K562 (cell line): ENCODE results near the gene SLC6A9. TPM values are rescaled to one million over a fixed set of nuclear protein-coding genes. Genes with fewer than 3 reads are reported as not detected.

Experiments used
- CEBPB ChIP-seq: fragments of 450-650 bp; IDR thresholded peaks from 2 replicates; pipeline ENCODE4 v1.6.1; 2016; ENCODE audit warnings: missing genetic modification characterization, missing compliant biosample characterization
- DPF2 ChIP-seq: fragments of 450-650 bp; IDR thresholded peaks from 2 replicates; pipeline ENCODE4 v1.6.1; 2016
- EZH2 ChIP-seq: IDR thresholded peaks from 2 replicates; pipeline ENCODE4 v1.6.1; 2012; ENCODE audit warnings: low read depth, mild to moderate bottlenecking, inconsistent platforms, low read length, borderline replicate concordance
- GTF2B ChIP-seq: IDR thresholded peaks from 2 replicates; pipeline ENCODE4 v1.6.1; 2011; ENCODE audit not compliant: insufficient read length; ENCODE audit errors: extremely low read depth
- GTF2E2 ChIP-seq: fragments of 200-800 bp; sonication (Bioruptor generic); IDR thresholded peaks from 2 replicates; pipeline ENCODE4 v1.6.1; 2016; ENCODE audit warnings: missing genetic modification characterization, missing compliant biosample characterization
- HBP1 ChIP-seq: fragments of 450-650 bp; formaldehyde crosslinking; IDR thresholded peaks from 2 replicates; pipeline ENCODE4 v1.4.0; 2022; ENCODE audit warnings: missing genetic modification characterization
- HDAC1 ChIP-seq, 2 experiments: fragments of 450-650 bp; IDR thresholded peaks; 2 replicates each; pipeline ENCODE4 v1.6.1; 2016 to 2017; ENCODE audit warnings: inconsistent platforms in 1 of 2, mild to moderate bottlenecking in 1 of 2, moderate library complexity in 1 of 2
- HDGF ChIP-seq: fragments of 450-650 bp; IDR thresholded peaks from 2 replicates; pipeline ENCODE4 v1.6.1; 2016
- IRF1 ChIP-seq: sonication (generic); formaldehyde crosslinking; IDR thresholded peaks from 2 replicates; pipeline ENCODE4 v1.8.0; 2022; ENCODE audit warnings: missing genetic modification reagents, mild to moderate bottlenecking, borderline replicate concordance
- JUND ChIP-seq, 2 experiments: IDR thresholded peaks; 2 replicates in 1 of 2; 3 replicates in 1 of 2; pipeline ENCODE4 v1.6.1; 2011; ENCODE audit warnings: borderline replicate concordance in 2 of 2, low read depth in 2 of 2, low read length in 2 of 2, improper control_type of control experiment in 1 of 2, missing biosample characterization in 1 of 2, missing genetic modification characterization in 1 of 2, missing genetic modification reagents in 1 of 2
- KAT7 ChIP-seq: sonication (generic); formaldehyde crosslinking; IDR thresholded peaks from 2 replicates; pipeline ENCODE4 v1.8.0; 2022; ENCODE audit warnings: missing genetic modification reagents, mild to moderate bottlenecking, borderline replicate concordance
- MCM5 ChIP-seq: fragments of 450-650 bp; IDR thresholded peaks from 2 replicates; pipeline ENCODE4 v1.6.1; 2016; ENCODE audit warnings: low read depth
- PPARD ChIP-seq: fragments of 250-450 bp; sonication (Bioruptor Pico); IDR thresholded peaks from 2 replicates; pipeline ENCODE4 v1.8.0; 2022; ENCODE audit warnings: inconsistent platforms, mild to moderate bottlenecking, moderate library complexity
- SMAD4 ChIP-seq: fragments of 250-450 bp; sonication (Bioruptor Pico); conservative IDR thresholded peaks from 2 replicates; pipeline ENCODE4 v1.8.0; 2021; ENCODE audit warnings: inconsistent platforms, mild to moderate bottlenecking, moderate library complexity
- SMARCA5 ChIP-seq: fragments of 450-650 bp; IDR thresholded peaks from 2 replicates; pipeline ENCODE4 v1.6.1; 2016
- SREBF1 ChIP-seq: fragments of 150-350 bp; IDR thresholded peaks from 2 replicates; pipeline ENCODE4 v1.6.1; 2014; ENCODE audit warnings: antibody characterized with exemption, low read depth, low read length, borderline replicate concordance
- TARDBP ChIP-seq: fragments of 450-650 bp; IDR thresholded peaks from 2 replicates; pipeline ENCODE4 v1.6.1; 2016
- TFAP4 ChIP-seq: sonication (generic); formaldehyde crosslinking; IDR thresholded peaks from 2 replicates; pipeline ENCODE4 v1.8.0; 2022; ENCODE audit warnings: missing genetic modification reagents, mild to moderate bottlenecking, moderate library complexity, borderline replicate concordance
- TRIM24 ChIP-seq, 2 experiments: fragments of 450-650 bp; IDR thresholded peaks; 2 replicates each; pipeline ENCODE4 v1.6.1; 2016
- TRIM28 ChIP-seq: fragments of 450-650 bp; IDR thresholded peaks from 2 replicates; pipeline ENCODE4 v1.6.1; 2017
- ZNF764 ChIP-seq: fragments of 250-450 bp; sonication (Bioruptor Pico); IDR thresholded peaks from 2 replicates; pipeline ENCODE4 v1.4.0; 2020; ENCODE audit warnings: low read depth, mild to moderate bottlenecking, moderate library complexity
- polyA plus RNA-seq, 8 experiments: library from polyadenylated mRNA; depleted of rRNA in 4 of 8; stranded (reverse) in 5 of 8; unstranded in 3 of 8; fragments of >200 nt; fragmentation: Nextera tagmentation in 2 of 8; fragmentation: Illumina TruSeq in 1 of 8; extraction: Ambion mirVana in 2 of 8; extraction: Trizol in 1 of 8; gene quantifications; 2 replicates each; pipeline versions ENCODE4 v1.2.1 to v1.2.3, GENCODE V29; 2011 to 2014; ENCODE audit warnings: inconsistent platforms in 1 of 8, missing spikeins in 1 of 8
- total RNA-seq, 7 experiments: library from RNA; depleted of rRNA in 6 of 7; stranded (reverse); fragments of >200 nt in 6 of 7; fragmentation: Illumina TruSeq in 2 of 7; extraction: Trizol in 2 of 7; gene quantifications; 2 replicates each; pipeline versions ENCODE4 v1.2.1 to v1.2.3, GENCODE V29; 2011 to 2021; ENCODE audit warnings: low replicate concordance in 1 of 7

The SLC6A9 gene
- total and polyA plus RNA-seq, 9 of the 15 experiments (the other 6 are each of a cell fraction or from before 2014, with no cell fraction given): 0.17 to 18.7 (median 2.9) TPM

GRCh38 chr1:43980255-43981134 is 50.8 kb downstream of the SLC6A9 start (continued):
- no peak for TF ChIP-seq IRF1 (CRISPR knock-in tag)
- no peak for TF ChIP-seq SMAD4 (CRISPR knock-in tag)
- TF ChIP-seq GTF2B: no peak
- no peak for TF ChIP-seq PPARD (CRISPR knock-in tag)
- TF ChIP-seq GTF2E2 (tag): no peak
- peak; percentile 94 for TF ChIP-seq CEBPB (tag)
- no peak for TF ChIP-seq EZH2
- peak in 1 of 2 experiments; percentile 29; a peak in 1 of 4 replicates for TF ChIP-seq HDAC1 (IDR thresholded peaks at IDR 0.05)
- TF ChIP-seq TRIM28: no peak
- TF ChIP-seq SMARCA5: no peak
- no peak for TF ChIP-seq HBP1
- TF ChIP-seq JUND (IDR thresholded peaks at IDR 0.05; ENCODE audit: borderline replicate concordance, low read depth, low read length): no peak
- TF ChIP-seq JUND (tag; IDR thresholded peaks at IDR 0.05; ENCODE audit: borderline replicate concordance, low read depth, low read length): no peak
- peak; percentile 70; the same call in 1 of the 2 replicates for TF ChIP-seq HDGF
- no peak for TF ChIP-seq ZNF764 (CRISPR knock-in tag)
- TF ChIP-seq MCM5: no peak
- peak; percentile 17; the same call in 1 of the 2 replicates for TF ChIP-seq TFAP4
- no peak for TF ChIP-seq SREBF1
- TF ChIP-seq KAT7: no peak
- TF ChIP-seq DPF2: 0 out of 2 replicates have a peak, but pooled peaks have one; percentile 15
- 0 out of 4 replicates have a peak, but pooled peaks of 1 of the 2 experiments have one; percentile 27 for TF ChIP-seq TRIM24 (IDR thresholded peaks at IDR 0.05)
- no peak for TF ChIP-seq TARDBP
